Measurements from ENCODE around the gene S100A12.
"Not testable (repeated sequence)": the region's sequence is repeated elsewhere in the genome, so short reads cannot be mapped to it uniquely, and the experiment has no call there.

Gene S100A12

DNA sequence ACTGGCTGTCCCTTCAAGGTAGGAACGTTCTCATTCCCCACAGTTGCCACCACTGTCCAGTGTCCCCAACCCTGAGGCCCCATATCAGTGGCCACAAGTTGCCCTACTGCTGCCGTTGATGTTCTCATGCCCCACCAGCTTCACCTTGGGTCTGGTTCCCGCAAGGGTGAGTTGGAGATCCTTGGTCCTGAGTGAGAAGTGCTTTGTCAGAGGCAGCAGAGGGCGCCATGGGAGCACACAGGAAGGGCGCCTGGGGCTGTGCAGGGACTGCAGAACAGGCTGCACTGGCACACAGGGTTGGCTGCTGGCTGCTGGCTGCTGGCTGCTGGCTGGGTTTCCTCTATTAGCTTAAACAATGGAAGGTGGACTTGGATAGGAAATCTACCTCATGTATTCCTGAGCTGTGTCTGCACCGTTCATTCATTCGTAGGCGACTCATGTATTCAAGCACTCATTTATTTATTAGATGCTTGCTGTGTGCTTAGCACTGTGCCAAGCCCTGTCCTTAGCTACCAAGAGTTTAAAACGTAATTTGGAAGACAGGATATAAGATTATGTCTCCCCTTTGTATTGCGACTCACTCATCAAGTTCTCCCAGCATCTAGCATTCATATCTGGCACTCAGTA is 19.9 kb downstream of the S100A12 start:
- DNase-seq: peak in 3 of 10 donors; percentile 29 to 88 (median 48)
- intact Hi-C loops (cut with DNase I): loop anchor here (10.0 kb wide), 1 partner anchor 209 kb away; the partner anchor contains the start of gene S100A2

DNA sequence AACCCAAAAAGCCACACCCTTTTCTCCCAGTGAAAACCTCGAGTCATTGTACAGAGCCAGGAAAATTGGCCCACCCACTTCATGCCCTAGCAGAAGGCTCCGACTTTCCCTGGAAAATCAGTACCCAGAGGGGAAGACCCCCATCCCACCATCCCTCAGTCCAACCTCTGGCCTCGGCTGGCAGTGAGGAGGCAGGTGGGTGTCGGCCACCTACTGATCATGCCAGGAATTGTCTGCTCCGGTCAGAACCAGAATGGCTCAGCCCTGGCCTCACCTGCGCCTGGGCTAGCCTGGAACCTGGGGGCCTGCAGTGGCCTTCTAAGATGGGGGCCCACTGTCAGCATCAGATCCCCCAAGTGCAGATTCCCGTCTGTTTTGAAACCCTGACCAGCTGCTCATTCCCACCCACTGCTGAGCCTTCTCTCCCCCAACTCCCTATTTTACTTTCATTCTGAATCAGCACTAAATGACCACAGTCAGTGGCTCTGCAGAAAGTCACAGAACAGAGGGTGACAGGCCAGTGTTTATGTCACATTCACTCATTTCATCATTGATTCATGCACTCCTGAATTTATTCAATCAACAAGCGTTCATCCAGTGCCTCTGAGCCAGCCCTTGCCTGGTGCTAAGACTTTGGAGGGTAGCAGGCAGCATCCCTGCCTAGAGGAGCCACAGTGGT is 20.8 kb downstream of the S100A12 start:
- intact Hi-C loops (cut with DNase I): loop anchor here (10.0 kb wide), 1 partner anchor 210 kb away; the partner anchor contains the start of gene S100A2
- no peak for DNase-seq

- DNase-seq: no peak
- intact Hi-C loops (cut with DNase I): loop anchor here (10.0 kb wide), 1 partner anchor 211 kb away; the partner anchor contains the start of gene S100A2
These were observed 22.0 kb downstream of the S100A12 start for GRCh38 chr1:153353226-153353947.

DNA sequence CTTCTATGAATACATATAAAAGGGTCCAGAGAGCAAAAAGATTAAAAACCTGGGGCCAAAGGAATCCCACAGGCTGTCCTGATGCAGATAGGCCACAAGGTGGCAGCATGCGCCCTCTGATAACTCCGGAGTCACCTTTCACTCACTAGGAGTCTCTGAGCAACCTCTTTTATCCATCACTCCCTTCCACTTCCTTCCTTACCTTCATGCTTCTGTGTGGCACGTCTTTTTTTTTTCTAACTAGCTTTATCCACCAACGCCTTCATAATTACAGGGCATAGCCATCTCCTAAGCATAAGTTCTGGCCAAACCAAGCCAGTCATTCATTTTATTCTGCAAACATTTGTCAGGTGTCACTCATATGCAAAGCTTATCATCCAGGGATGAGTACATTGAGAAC is 22.9 kb downstream of the S100A12 start:
- peak; percentile 23 to 96 (median 75) for DNase-seq
- intact Hi-C loops (cut with DNase I): loop anchor here (1.0 to 10.0 kb wide), 2 partner anchors 143 to 212 kb away; partner anchors contain the start of gene S100A2

- DNase-seq: no peak
- intact Hi-C loops (cut with DNase I): loop anchor here (10.0 kb wide), 1 partner anchor 214 kb away; the partner anchor contains the start of gene S100A2
These were observed 25.0 kb downstream of the S100A12 start for GRCh38 chr1:153350321-153350957.

DNA sequence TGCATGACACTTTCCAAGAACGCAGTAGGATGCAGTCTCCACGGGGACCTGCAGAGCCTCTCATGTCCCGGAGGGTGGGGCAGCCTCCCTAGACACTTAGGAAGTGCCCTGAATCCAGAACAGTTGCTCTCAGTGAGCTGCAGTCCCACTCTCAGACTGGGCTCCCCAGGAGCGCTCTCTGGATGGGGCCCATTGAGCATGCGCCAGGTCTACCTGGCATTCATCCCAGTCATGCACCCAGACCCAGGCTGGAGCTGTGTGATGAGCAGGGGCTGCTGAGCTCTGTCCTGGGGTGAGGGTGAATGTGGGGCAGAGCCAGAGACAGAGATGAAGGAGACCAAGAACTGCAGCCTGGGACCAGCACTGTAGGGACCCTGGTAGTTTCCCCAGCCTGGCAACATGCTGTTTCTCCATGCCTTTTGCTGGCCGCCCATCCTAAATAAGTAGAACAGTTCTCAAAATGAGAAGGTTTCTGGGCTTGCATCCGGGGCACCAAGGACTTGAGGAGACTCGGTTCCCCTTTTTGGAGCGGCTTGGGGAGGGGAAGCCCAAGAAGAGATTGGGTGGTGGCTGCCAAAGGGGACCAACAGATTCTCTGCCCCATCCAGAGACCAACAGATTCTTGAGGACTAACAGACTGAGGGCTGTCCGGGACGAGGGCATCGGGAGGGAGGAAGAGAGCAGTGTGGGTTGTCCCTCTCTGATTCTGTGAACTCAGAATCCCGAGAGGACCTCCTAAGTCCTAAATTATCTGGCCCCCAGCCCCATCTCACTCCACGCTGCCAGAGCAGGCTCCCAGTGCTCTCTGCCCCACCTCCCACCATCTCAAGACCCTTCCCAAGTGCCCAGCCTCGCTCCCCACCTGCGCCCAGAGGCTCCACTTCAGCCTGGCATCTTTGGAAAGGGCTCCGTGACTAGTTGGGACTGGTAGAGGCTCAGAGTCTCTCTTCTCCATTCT is 25.8 kb downstream of the S100A12 start:
- no peak for DNase-seq
- intact Hi-C loops (cut with DNase I): loop anchor here (10.0 kb wide), 1 partner anchor 215 kb away; the partner anchor contains the start of gene S100A2

GRCh38 chr1:153348511-153349362 is 26.7 kb downstream of the S100A12 start, which contains the start of gene PGLYRP4:
Gene PGLYRP4, minus strand, starts transcription at chr1:153348841. Its CDS starts 909 bp downstream, at chr1:153347932.
- DNase-seq: no peak
- intact Hi-C loops (cut with DNase I): no loop called here

- no peak for DNase-seq
- intact Hi-C loops (cut with DNase I): no loop called here
These were observed 27.6 kb downstream of the S100A12 start for GRCh38 chr1:153347856-153348255.

GRCh38 chr1:153347049-153347448 is 28.4 kb downstream of the S100A12 start:
- intact Hi-C loops (cut with DNase I); DNase-seq: not testable (repeated sequence)

GRCh38 chr1:153346077-153346723 is 29.2 kb downstream of the S100A12 start:
- intact Hi-C loops (cut with DNase I): no loop called here
- no peak for DNase-seq

GRCh38 chr1:153345187-153346076 is 30.0 kb downstream of the S100A12 start:
- intact Hi-C loops (cut with DNase I): no loop called here
- no peak for DNase-seq

- intact Hi-C loops (cut with DNase I): no loop called here
- DNase-seq: no peak
These were observed 30.7 kb downstream of the S100A12 start for GRCh38 chr1:153344718-153345025.

DNA sequence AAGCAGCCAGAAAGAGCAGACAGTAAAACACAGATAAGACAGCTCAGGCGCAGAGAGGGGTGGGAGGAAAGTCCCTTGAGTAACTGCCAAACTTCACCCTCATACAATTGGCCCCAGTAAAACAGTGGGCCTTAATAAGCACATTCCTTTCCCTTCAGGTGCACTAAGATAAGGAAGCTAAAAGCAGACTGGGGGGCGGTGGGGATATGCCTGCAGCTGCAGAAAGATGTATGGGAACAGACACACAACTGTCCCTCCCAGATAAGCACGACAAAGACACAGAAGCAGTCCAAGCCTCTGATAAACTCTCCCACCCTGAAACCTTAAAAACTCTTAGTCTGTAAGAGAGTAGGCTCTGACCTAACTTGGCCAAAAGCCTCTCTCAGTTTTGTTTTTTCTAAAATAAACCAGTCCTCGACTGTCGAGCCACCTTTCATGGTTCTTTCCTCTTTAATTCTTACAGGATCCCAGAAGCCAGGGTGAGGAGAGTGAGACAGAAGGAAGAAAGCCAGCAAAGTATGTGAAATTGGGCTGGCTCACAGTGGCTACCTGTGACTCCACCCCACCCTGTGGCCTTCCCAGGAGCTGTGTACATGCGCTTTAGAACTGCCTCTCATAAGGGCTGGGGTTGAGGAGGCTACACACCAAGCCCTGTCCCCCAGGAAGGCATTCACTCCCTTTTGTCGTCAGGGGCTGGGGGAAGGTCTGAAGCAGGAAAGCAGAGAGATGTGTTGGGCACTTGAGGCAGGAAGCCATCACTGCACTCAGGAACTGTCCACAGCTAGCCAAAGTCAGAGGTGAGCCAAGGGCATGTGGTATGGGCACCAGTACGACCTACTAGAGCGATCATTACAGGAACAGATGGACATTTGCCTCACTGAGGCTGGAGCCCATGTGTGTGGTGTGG is 31.4 kb downstream of the S100A12 start:
- DNase-seq: no peak
- intact Hi-C loops (cut with DNase I): no loop called here

DNA sequence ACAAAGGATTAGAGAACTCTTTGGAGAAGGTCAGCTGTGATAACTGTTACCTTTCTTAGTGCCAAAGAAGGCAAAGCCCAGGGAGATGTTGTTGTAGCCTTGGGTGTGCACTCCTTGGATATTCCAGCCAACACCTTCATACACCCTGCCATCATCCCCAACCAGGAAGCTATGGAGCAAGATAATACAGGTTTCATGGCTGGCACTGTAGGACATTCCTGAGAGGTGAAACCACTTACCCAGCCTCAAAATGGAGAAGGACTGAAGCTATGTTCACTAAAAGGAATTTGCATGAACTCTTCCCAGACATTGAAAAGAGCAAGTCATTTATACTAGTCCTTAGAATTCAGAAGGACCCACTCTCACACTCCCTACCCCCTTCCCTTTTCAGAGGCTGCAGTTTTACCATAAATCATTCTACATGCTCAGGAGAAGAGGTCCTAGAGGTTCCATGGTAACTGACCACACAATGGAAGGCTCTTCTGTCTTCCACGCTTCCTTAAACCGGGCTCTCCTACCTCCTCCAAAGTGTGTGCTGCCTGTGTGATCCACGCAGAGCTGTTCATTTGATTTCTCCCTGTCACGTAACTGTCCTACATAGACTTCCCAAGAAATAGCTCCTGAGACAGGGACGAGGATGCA is 32.3 kb downstream of the S100A12 start:
- no peak for DNase-seq
- intact Hi-C loops (cut with DNase I): no loop called here

DNA sequence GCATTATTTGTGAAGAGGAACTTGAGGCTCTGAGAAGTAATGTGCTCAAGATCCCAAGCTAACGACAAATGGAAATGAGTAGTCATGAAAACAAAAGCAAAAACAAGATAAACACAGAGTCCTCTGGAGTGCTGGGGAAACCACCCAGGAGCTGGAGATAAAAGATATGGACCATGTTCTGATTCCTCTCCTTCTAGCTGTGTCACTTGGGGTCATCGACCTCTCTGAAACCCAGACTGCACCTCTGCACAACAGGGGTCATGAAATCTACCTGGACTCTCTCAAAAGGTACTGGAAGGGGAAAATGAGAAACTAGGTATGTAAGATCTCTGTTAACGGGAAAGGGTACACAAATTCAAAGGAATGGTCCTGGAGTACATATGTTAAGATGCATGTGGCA is 33.2 kb downstream of the S100A12 start:
- intact Hi-C loops (cut with DNase I): no loop called here

More for the DNA sequence above, 33.2 kb downstream of the S100A12 start:
- DNase-seq: no peak

All from posterior cingulate gyrus (tissue), 11 donors.